Vagina (tissue), 2 donors: ENCODE data around the gene AXIN1. TPM values are rescaled to one million over a fixed set of nuclear protein-coding genes. Genes with fewer than 3 reads are reported as not detected.

Experiments used
- DNase-seq, 2 donors: peaks; one replicate each; pipeline ENCODE4 v3.0.0-alpha.2; 2017; ENCODE audit errors: extremely low spot score in 2 of 2
- H3K27ac ChIP-seq: fragments of 200-600 bp; sonication (generic); one replicate; pipeline ENCODE4 v1.5.1; 2019
- H3K27me3 ChIP-seq: fragments of 200-600 bp; sonication (generic); one replicate; pipeline ENCODE4 v1.5.1; 2019
- H3K36me3 ChIP-seq, 2 donors: fragments of 200-600 bp; sonication (generic); one replicate each; pipeline ENCODE4 v1.5.1; 2017 to 2019
- H3K4me1 ChIP-seq: fragments of 200-600 bp; sonication (generic); one replicate; pipeline ENCODE4 v1.5.1; 2019
- H3K4me3 ChIP-seq, 2 donors: fragments of 200-600 bp; sonication (generic); 1 replicate in 1 of 2; 2 replicates in 1 of 2; pipeline ENCODE4 v1.5.1; 2016 to 2019
- H3K9me3 ChIP-seq: fragments of 200-600 bp; sonication (generic); one replicate; pipeline ENCODE4 v1.5.1; 2019
- POLR2A ChIP-seq, 2 donors: fragments of 450-650 bp; IDR thresholded peaks; one replicate each; pipeline ENCODE4 v1.6.1; 2017; ENCODE audit warnings: antibody characterized with exemption in 2 of 2, mild to moderate bottlenecking in 2 of 2, moderate library complexity in 2 of 2
- POLR2AphosphoS5 ChIP-seq, 2 donors: sonication (generic); formaldehyde crosslinking; IDR thresholded peaks; one replicate each; pipeline ENCODE4 v1.9.0; 2017; ENCODE audit warnings: antibody characterized with exemption in 2 of 2, mild to moderate bottlenecking in 2 of 2, low read depth in 1 of 2; ENCODE audit not compliant: insufficient read depth in 1 of 2
- intact Hi-C: fragments of 100-400 bp; cut with DNase I; formaldehyde crosslinking; loops from one replicate; pipeline ENCODE4 v1.15.1; 2023
- total RNA-seq: library from RNA; depleted of rRNA; stranded (reverse); fragments of >200 nt; gene quantifications from one replicate; pipeline ENCODE4 v1.2.3, GENCODE V29; 2016
- TF ChIP-seq, protein P1 (sequence below), 3 experiments: fragments of 450-650 bp in 2 of 3; fragments of 200-600 bp in 1 of 3; sonication (generic) in 1 of 3; IDR thresholded peaks; one replicate each; pipeline ENCODE4 v1.5.1; 2017 to 2019; ENCODE audit warnings: antibody characterized with exemption in 3 of 3, mild to moderate bottlenecking in 2 of 3, moderate library complexity in 2 of 3

The AXIN1 gene
- total RNA-seq, 1 donor from 2014 or later, result 16.9 TPM

- H3K4me3 ChIP-seq, result no peak overlapping the region
- no peak for DNase-seq
- no peak overlapping the region for H3K27ac ChIP-seq
- TF ChIP-seq, protein P1, sequence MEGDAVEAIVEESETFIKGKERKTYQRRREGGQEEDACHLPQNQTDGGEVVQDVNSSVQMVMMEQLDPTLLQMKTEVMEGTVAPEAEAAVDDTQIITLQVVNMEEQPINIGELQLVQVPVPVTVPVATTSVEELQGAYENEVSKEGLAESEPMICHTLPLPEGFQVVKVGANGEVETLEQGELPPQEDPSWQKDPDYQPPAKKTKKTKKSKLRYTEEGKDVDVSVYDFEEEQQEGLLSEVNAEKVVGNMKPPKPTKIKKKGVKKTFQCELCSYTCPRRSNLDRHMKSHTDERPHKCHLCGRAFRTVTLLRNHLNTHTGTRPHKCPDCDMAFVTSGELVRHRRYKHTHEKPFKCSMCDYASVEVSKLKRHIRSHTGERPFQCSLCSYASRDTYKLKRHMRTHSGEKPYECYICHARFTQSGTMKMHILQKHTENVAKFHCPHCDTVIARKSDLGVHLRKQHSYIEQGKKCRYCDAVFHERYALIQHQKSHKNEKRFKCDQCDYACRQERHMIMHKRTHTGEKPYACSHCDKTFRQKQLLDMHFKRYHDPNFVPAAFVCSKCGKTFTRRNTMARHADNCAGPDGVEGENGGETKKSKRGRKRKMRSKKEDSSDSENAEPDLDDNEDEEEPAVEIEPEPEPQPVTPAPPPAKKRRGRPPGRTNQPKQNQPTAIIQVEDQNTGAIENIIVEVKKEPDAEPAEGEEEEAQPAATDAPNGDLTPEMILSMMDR (IDR thresholded peaks at IDR 0.05), result no peak
- no peak for TF ChIP-seq POLR2A (IDR thresholded peaks at IDR 0.05)
- TF ChIP-seq POLR2AphosphoS5 (IDR thresholded peaks at IDR 0.05; ENCODE audit: insufficient read depth in 1 of 2, low read depth in 1 of 2), result no peak
- intact Hi-C loops, result no loop called here
- no peaks in the 10 kb centered on the region for H3K27me3 ChIP-seq
- peaks cover 0 to 54% of the 10 kb centered on the region in 2 donors for H3K36me3 ChIP-seq
- H3K4me1 ChIP-seq, result no peaks in the 10 kb centered on the region
- no peaks in the 10 kb centered on the region for H3K9me3 ChIP-seq
Observed at GRCh38 chr16:296276-296675, 56.2 kb downstream of the AXIN1 start.

- intact Hi-C loops, result no loop called here
- TF ChIP-seq POLR2AphosphoS5 (IDR thresholded peaks at IDR 0.05; ENCODE audit: insufficient read depth in 1 of 2, low read depth in 1 of 2) (no peak), POLR2A (IDR thresholded peaks at IDR 0.05) (no peak)
- TF ChIP-seq, protein P1 (IDR thresholded peaks at IDR 0.05), result no peak
- no peak for DNase-seq
Observed at GRCh38 chr16:293043-293775, 59.3 kb downstream of the AXIN1 start.

DNA sequence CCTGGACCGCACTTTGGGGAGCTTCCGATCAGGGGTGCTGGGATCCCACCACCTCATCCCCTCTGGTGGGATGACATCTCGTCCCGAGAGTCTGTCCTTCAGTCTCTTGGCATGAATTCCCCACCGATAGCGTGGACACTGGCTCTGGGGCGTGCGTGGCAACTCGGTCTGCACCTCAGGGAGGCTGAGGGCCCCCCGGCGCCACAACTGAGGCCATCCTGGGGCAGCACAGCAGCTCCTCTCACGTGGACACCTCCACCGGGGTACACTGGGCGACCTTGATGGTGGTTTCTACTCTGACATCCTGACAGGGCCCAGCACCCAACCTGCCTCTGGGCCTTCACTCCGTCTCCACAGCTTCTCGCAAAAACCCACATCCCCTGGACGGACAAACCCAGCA is 61.0 kb downstream of the AXIN1 start:
- H3K36me3 ChIP-seq, result peaks cover 0 to 64% of the 10 kb centered on the region in 2 donors
- H3K27ac ChIP-seq, result no peak overlapping the region
- TF ChIP-seq, protein P1 (IDR thresholded peaks at IDR 0.05), result no peak
- TF ChIP-seq POLR2A (IDR thresholded peaks at IDR 0.05) (no peak), POLR2AphosphoS5 (IDR thresholded peaks at IDR 0.05; ENCODE audit: insufficient read depth in 1 of 2, low read depth in 1 of 2) (no peak)

More at GRCh38 chr16:293043-293775, 59.3 kb downstream of the AXIN1 start:
- H3K27me3 ChIP-seq, result no peaks in the 10 kb centered on the region
- H3K4me1 ChIP-seq, result no peaks in the 10 kb centered on the region
- H3K9me3 ChIP-seq, result no peaks in the 10 kb centered on the region
- H3K4me3 ChIP-seq, result no peak overlapping the region
- H3K27ac ChIP-seq, result no peak overlapping the region
- peaks cover 0 to 75% of the 10 kb centered on the region in 2 donors for H3K36me3 ChIP-seq

GRCh38 chr16:290681-291405 is 61.7 kb downstream of the AXIN1 start:
- Histone ChIP-seq H3K36me3 (peaks cover 0 to 59% of the 10 kb centered on the region in 2 donors), H3K27me3 (no peaks in the 10 kb centered on the region), H3K4me3 (no peak overlapping the region), H3K9me3 (no peaks in the 10 kb centered on the region), H3K27ac (no peak overlapping the region), H3K4me1 (no peaks in the 10 kb centered on the region)
- TF ChIP-seq POLR2AphosphoS5 (IDR thresholded peaks at IDR 0.05; ENCODE audit: insufficient read depth in 1 of 2, low read depth in 1 of 2) (no peak), POLR2A (IDR thresholded peaks at IDR 0.05) (no peak)
- TF ChIP-seq, protein P1 (IDR thresholded peaks at IDR 0.05), result no peak
- no peak for DNase-seq
- intact Hi-C loops, result no loop called here

More for the DNA sequence above, 61.0 kb downstream of the AXIN1 start:
- no peak for DNase-seq
- no peak overlapping the region for H3K4me3 ChIP-seq
- intact Hi-C loops, result no loop called here
- no peaks in the 10 kb centered on the region for H3K27me3 ChIP-seq
- H3K9me3 ChIP-seq, result no peaks in the 10 kb centered on the region
- H3K4me1 ChIP-seq, result no peaks in the 10 kb centered on the region
